ENCODE results near the gene KRT7. TPM values are rescaled to one million over a fixed set of nuclear protein-coding genes. Genes with fewer than 3 reads are reported as not detected.

KRT7 gene
- total RNA-seq, 1 donor from 2014 or later, result not detected

DNA sequence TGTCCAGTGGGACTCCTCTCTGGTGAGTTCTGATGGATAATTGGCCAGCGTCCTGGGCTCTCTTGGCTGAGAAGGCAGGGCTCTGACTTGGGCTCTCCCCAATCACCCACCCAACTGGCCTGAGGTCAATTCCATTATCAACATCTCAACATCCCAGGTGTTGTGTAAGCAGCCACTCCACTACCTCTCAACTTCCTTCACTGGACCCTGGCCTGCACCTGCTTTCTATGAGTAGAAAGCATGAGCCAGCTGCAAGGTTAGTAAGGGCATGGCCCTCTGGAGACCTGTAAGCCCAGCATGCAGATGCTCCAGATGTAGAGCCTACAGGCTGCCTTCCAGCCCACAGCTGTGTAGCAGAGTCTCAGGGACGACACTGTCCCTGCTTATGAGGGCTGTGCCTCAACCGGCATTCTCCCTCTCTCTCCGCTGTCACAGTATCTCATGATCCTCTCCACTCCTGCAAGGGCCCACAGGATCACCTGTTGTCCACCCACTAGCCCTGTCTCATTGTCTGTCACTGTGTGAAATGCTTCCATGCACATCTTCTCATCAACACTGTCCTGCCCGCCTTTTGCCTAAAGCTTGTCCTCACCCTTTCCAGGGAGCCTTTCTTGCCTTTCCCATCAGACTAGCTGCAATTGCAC, 63.7 kb downstream of the KRT7 start:
- Histone ChIP-seq H3K9me3 (ENCODE audit: control insufficient read depth in 3 of 3, low read length in 3 of 3) (no peaks in the 10 kb centered on the region), H3K36me3 (ENCODE audit: control insufficient read depth in 3 of 3, insufficient read depth in 3 of 3, low read length in 3 of 3) (no peaks in the 10 kb centered on the region), H3K27me3 (ENCODE audit: control insufficient read depth in 3 of 3, insufficient read depth in 3 of 3, low read length in 3 of 3) (peaks cover 2 to 15% (median 8%) of the 10 kb centered on the region in 3 donors), H3K9ac (ENCODE audit: low read depth in 1 of 3, low read length in 3 of 3) (no peak overlapping the region), H3K27ac (ENCODE audit: low read depth, low read length) (no peak overlapping the region), H3K4me1 (ENCODE audit: control insufficient read depth in 3 of 3, insufficient read depth in 3 of 3, low read length in 3 of 3) (no peaks in the 10 kb centered on the region), H3K4me3 (ENCODE audit: low read length in 3 of 3) (no peak overlapping the region)

Other genes starting within 250 kb of the KRT7 start
- gene TAMALIN, start 226.3 kb upstream of the KRT7 start, total RNA-seq, result 9.4 TPM
- gene NR4A1, start 181.8 kb upstream of the KRT7 start, total RNA-seq, result 24.5 TPM
- gene ATG101, start 163.3 kb upstream of the KRT7 start, total RNA-seq, result 34.4 TPM
- gene SMIM41, start 153.5 kb upstream of the KRT7 start, total RNA-seq, result not detected
- gene KRT80, start 41.2 kb upstream of the KRT7 start, total RNA-seq, result 0.52 TPM
- gene KRT86, start 41.4 kb downstream of the KRT7 start, total RNA-seq, result 0.52 TPM
- not detected for gene KRT81, start 58.3 kb downstream of the KRT7 start, total RNA-seq
- gene KRT83, start 88.2 kb downstream of the KRT7 start, total RNA-seq, result not detected
- 0.52 TPM for gene KRT85, start 134.2 kb downstream of the KRT7 start, total RNA-seq
- not detected for gene KRT84, start 152.4 kb downstream of the KRT7 start, total RNA-seq
- gene KRT82, start 173.1 kb downstream of the KRT7 start, total RNA-seq, result not detected
- not detected for gene KRT75, start 201.1 kb downstream of the KRT7 start, total RNA-seq
- not detected for gene KRT6B, start 218.9 kb downstream of the KRT7 start, total RNA-seq
- gene KRT6C, start 240.6 kb downstream of the KRT7 start, total RNA-seq, result not detected